ENCODE results near the gene PDLIM7. TPM values are rescaled to one million over a fixed set of nuclear protein-coding genes. Genes with fewer than 3 reads are reported as not detected.

Gene PDLIM7
- total RNA-seq, 1 donor from 2014 or later: 49.9 TPM

DNA sequence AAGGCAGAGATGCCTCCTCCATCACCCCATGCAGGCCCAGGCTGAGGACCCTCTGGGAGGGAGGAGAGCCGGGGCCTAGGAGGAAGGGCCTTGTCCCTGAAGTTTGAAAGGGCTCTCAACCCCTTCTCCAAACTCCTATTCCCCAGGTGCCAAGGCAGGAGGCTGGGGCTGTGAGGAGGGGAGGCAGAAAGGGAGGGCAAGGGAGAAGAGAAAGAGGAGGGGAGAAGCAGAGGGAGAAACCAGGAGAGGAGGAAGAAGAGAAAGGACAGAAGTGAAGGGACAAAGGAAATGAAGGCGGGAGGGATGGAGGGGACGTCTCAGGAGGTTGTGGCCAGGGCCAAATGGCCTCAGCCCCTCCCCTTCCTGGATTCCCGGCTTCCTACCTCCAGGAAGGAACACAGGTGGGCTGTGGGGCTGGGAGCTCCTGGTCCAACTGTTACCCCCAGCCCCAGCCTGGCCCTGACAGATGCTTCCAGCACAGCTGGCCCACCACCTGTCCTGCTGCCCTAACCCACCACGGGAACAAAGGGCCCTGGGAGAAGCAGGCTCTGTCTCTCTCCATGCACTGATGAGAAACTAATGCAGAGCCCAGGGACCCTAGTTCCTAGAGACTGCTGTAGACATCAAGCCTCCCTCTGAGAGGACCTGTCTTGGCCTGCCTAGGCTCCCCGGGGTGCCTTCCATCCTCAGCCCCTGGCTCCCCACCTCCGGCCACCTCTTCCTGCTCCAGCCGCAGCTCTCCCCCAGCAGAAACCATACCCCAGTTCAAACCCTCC is 27.5 kb downstream of the PDLIM7 start:
- Mint-ChIP-seq H3K9me3 (no peaks in the 10 kb centered on the region), H3K4me1 (ENCODE audit: low read depth) (peaks cover 15% of the 10 kb centered on the region), H3K27ac (peak overlapping the region; percentile 1), H3K27me3 (ENCODE audit: insufficient read depth) (peaks cover 13% of the 10 kb centered on the region), H3K4me3 (no peak overlapping the region), H3K36me3 (ENCODE audit: low read depth) (peaks cover 3% of the 10 kb centered on the region)
- no peak for DNase-seq (ENCODE audit: low spot score)
- intact Hi-C loops (cut with micrococcal nuclease): no loop called here

DNA sequence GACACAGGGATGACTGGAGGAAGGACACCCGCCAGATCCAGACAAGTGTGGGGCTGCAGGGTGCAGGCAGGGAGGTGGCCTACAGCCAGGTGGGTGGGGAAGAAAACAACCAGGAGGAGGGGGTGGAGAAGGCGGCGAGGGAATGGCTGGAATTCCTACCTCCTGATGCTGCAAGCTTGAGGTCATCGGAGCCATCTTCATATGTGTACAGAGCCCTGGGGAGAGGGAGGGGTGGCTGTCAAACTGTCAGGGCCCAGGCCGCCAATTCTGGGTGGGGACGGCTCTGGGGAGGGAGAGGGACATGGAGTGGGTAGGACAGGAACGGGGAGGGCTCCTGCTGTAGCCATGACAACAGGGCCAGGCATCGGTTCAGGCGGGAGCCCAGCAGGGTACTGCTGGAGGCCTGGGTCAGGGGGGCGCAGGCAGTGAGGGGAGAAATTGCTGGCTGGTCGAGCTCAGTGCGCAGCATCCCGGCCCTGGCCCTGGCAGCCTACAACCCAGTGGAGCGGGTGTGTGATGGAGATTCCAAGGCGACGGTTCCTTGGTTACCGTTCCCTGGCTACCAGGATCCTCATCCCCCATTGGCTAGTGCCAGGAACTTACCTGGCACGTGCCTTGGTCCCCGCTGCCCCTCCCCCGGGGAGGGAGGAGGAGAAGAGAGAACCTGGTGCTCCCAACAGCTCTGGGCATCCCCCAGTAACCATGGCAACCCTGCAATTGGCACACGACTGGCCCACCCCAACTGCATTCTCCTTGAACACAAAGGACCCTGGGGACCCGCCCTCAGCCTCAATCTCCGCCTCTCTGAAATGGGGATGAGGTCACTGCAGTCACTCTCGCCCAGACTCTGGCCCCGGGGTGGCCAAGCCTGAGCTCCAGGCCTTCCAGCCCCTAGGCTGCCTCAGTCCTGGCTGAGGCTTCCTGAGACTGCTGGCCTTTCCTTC is 28.4 kb downstream of the PDLIM7 start:
- DNase-seq (ENCODE audit: low spot score): no peak
- intact Hi-C loops (cut with micrococcal nuclease): no loop called here
- Mint-ChIP-seq H3K4me1 (ENCODE audit: low read depth) (peaks cover 6% of the 10 kb centered on the region), H3K27ac (no peak overlapping the region), H3K4me3 (no peak overlapping the region), H3K9me3 (no peaks in the 10 kb centered on the region), H3K36me3 (ENCODE audit: low read depth) (peaks cover 1% of the 10 kb centered on the region), H3K27me3 (ENCODE audit: insufficient read depth) (peaks cover 6% of the 10 kb centered on the region)

- Mint-ChIP-seq H3K4me3 (no peak overlapping the region), H3K27ac (no peak overlapping the region), H3K36me3 (ENCODE audit: low read depth) (no peaks in the 10 kb centered on the region), H3K4me1 (ENCODE audit: low read depth) (peaks cover 4% of the 10 kb centered on the region), H3K9me3 (no peaks in the 10 kb centered on the region), H3K27me3 (ENCODE audit: insufficient read depth) (peaks cover 4% of the 10 kb centered on the region)
- intact Hi-C loops (cut with micrococcal nuclease): no loop called here
- DNase-seq (ENCODE audit: low spot score): no peak
Observed at GRCh38 chr5:177468329-177468684, 29.1 kb downstream of the PDLIM7 start.

DNA sequence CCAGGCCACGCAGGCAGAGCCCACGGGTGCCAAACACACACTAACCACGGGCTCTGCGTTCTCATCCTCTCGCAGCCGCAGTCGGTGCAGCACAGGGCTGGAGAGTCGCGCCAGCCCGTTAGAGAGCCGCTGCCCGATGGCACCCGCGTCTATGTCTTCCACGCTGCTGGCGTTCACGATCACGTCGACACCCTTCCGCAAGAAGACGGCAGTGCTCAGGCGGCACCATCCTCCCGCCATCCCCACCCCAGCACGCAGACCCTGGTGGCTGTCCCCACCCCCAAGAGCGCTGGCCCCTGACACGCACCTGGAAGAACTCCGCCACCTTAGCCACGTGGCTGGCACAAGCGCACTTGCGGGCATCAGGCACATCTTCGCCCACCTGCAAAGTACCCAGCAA is 30.0 kb downstream of the PDLIM7 start:
- Mint-ChIP-seq H3K27me3 (ENCODE audit: insufficient read depth) (peaks cover 2% of the 10 kb centered on the region), H3K9me3 (no peaks in the 10 kb centered on the region), H3K4me1 (ENCODE audit: low read depth) (peaks cover 11% of the 10 kb centered on the region), H3K4me3 (no peak overlapping the region), H3K36me3 (ENCODE audit: low read depth) (no peaks in the 10 kb centered on the region), H3K27ac (no peak overlapping the region)
- DNase-seq (ENCODE audit: low spot score): no peak
- intact Hi-C loops (cut with micrococcal nuclease): no loop called here

GRCh38 chr5:177466861-177467260 is 30.5 kb downstream of the PDLIM7 start:
- DNase-seq (ENCODE audit: low spot score): no peak
- H3K36me3 Mint-ChIP-seq (ENCODE audit: low read depth): no peaks in the 10 kb centered on the region
- H3K4me3 Mint-ChIP-seq: no peak overlapping the region
- no peak overlapping the region for H3K27ac Mint-ChIP-seq
- H3K27me3 Mint-ChIP-seq (ENCODE audit: insufficient read depth): peaks cover 2% of the 10 kb centered on the region
- H3K9me3 Mint-ChIP-seq: no peaks in the 10 kb centered on the region
- H3K4me1 Mint-ChIP-seq (ENCODE audit: low read depth): peaks cover 17% of the 10 kb centered on the region
- intact Hi-C loops (cut with micrococcal nuclease): no loop called here

DNA sequence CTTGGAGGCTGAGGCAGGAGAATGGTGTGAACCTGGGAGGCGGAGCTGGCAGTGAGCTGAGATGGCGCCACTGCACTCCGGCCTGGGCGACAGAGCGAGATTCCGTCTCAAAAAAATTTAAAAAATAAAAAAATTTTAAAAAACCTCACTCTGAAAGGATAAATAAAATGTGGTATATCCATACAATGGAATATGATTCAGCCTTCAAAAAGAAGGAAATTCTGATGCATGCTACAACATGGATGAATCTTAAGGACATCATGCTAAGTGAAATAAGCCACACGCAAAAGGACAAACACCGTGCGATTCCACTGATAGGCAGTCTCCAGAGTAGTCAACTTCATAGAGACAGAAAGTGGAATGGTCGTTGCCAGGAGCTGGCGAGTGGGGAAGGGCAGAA is 32.4 kb downstream of the PDLIM7 start:
- no peak overlapping the region for H3K27ac Mint-ChIP-seq
- intact Hi-C loops (cut with micrococcal nuclease): no loop called here
- H3K4me3 Mint-ChIP-seq: no peak overlapping the region
- H3K27me3 Mint-ChIP-seq (ENCODE audit: insufficient read depth): no peaks in the 10 kb centered on the region
- DNase-seq (ENCODE audit: low spot score): no peak
- no peaks in the 10 kb centered on the region for H3K9me3 Mint-ChIP-seq
- H3K36me3 Mint-ChIP-seq (ENCODE audit: low read depth): no peaks in the 10 kb centered on the region
- H3K4me1 Mint-ChIP-seq (ENCODE audit: low read depth): peaks cover 20% of the 10 kb centered on the region

DNA sequence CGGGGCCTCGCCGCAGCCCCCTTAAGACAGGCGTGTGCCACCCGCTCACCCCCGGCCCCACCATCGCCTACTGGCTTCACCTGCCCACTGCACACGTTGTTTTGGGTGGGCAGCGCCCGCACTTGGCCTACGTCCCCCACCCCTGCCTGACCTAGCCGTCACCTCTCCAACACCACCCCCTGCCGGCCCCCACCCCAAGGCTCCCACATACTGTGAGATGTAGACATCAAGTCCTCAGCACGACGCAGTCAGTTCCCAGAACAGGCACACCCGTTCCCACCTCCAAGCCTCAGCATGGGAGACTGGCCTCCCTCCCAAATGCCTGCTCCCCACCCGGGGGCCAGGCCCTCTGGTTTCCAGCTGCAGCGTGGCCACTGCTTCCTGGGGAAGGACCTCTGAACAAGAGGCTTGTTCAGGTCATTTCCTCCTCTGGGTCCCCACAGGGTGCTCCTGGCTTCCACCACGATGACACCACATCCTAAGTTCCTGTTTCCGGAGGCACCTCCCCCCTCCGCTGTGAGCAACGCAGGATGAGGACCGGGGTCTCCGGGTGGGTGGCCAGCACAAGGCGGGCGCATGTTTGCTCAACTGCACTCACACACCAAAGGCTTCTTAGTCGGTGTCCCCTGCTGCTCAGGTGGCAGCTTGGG is 35.3 kb downstream of the PDLIM7 start:
- no peak for DNase-seq (ENCODE audit: low spot score)
- peak overlapping the region; percentile 71 for H3K27ac Mint-ChIP-seq
- H3K9me3 Mint-ChIP-seq: no peaks in the 10 kb centered on the region
- H3K36me3 Mint-ChIP-seq (ENCODE audit: low read depth): peaks cover 2% of the 10 kb centered on the region
- H3K4me3 Mint-ChIP-seq: peak overlapping the region; percentile 65
- H3K27me3 Mint-ChIP-seq (ENCODE audit: insufficient read depth): no peaks in the 10 kb centered on the region
- H3K4me1 Mint-ChIP-seq (ENCODE audit: low read depth): peaks cover 24% of the 10 kb centered on the region
- intact Hi-C loops (cut with micrococcal nuclease): no loop called here

- peaks cover 2% of the 10 kb centered on the region for H3K36me3 Mint-ChIP-seq (ENCODE audit: low read depth)
- no peak overlapping the region for H3K4me3 Mint-ChIP-seq
- no peaks in the 10 kb centered on the region for H3K9me3 Mint-ChIP-seq
- no peak for DNase-seq (ENCODE audit: low spot score)
- intact Hi-C loops (cut with micrococcal nuclease): loop anchor here (5.0 kb wide), 2 partner anchors 132 to 328 kb away; partner anchors contain the start of genes NSD1 and TMED9
- no peaks in the 10 kb centered on the region for H3K27me3 Mint-ChIP-seq (ENCODE audit: insufficient read depth)
- peaks cover 31% of the 10 kb centered on the region for H3K4me1 Mint-ChIP-seq (ENCODE audit: low read depth)
- H3K27ac Mint-ChIP-seq: no peak overlapping the region
Observed at GRCh38 chr5:177459819-177460628, 37.4 kb downstream of the PDLIM7 start.

GRCh38 chr5:177459357-177459756 is 38.0 kb downstream of the PDLIM7 start:
- H3K27me3 Mint-ChIP-seq (ENCODE audit: insufficient read depth): no peaks in the 10 kb centered on the region
- DNase-seq (ENCODE audit: low spot score): no peak
- H3K9me3 Mint-ChIP-seq: no peaks in the 10 kb centered on the region
- no peak overlapping the region for H3K4me3 Mint-ChIP-seq
- H3K27ac Mint-ChIP-seq: no peak overlapping the region
- intact Hi-C loops (cut with micrococcal nuclease): loop anchor here (5.0 kb wide), 2 partner anchors 133 to 327 kb away; partner anchors contain the start of genes NSD1 and TMED9
- peaks cover 31% of the 10 kb centered on the region for H3K4me1 Mint-ChIP-seq (ENCODE audit: low read depth)
- H3K36me3 Mint-ChIP-seq (ENCODE audit: low read depth): peaks cover 2% of the 10 kb centered on the region

- Mint-ChIP-seq H3K4me3 (no peak overlapping the region), H3K4me1 (ENCODE audit: low read depth) (peaks cover 31% of the 10 kb centered on the region), H3K9me3 (no peaks in the 10 kb centered on the region), H3K27me3 (ENCODE audit: insufficient read depth) (no peaks in the 10 kb centered on the region), H3K36me3 (ENCODE audit: low read depth) (peaks cover 2% of the 10 kb centered on the region), H3K27ac (no peak overlapping the region)
- no peak for DNase-seq (ENCODE audit: low spot score)
- intact Hi-C loops (cut with micrococcal nuclease): loop anchor here (5.0 kb wide), 2 partner anchors 133 to 327 kb away; partner anchors contain the start of genes NSD1 and TMED9
Observed at GRCh38 chr5:177458912-177459350, 38.5 kb downstream of the PDLIM7 start.

- Mint-ChIP-seq H3K36me3 (ENCODE audit: low read depth) (peaks cover 4% of the 10 kb centered on the region), H3K4me1 (ENCODE audit: low read depth) (peaks cover 31% of the 10 kb centered on the region), H3K4me3 (no peak overlapping the region), H3K27ac (no peak overlapping the region), H3K27me3 (ENCODE audit: insufficient read depth) (peaks cover 8% of the 10 kb centered on the region), H3K9me3 (no peaks in the 10 kb centered on the region)
- intact Hi-C loops (cut with micrococcal nuclease): loop anchor here (5.0 kb wide), 2 partner anchors 134 to 326 kb away; partner anchors contain the start of genes NSD1 and TMED9
- DNase-seq (ENCODE audit: low spot score): no peak
Observed at GRCh38 chr5:177457852-177458681, 39.3 kb downstream of the PDLIM7 start.

All from activated T-helper 1 cell treated with anti-CD3 and anti-CD28 coated beads, Interleukin-12 subunit alpha, Interleukin-12 subunit beta, Interleukin-2, Interleukin-4 antibody, amounts not matched to agents 30 ng/mL and 10 ng/mL and 1 ng/mL, durations not matched to agents 14 hours and 24 hours and 36 hours (primary cell).